Measurements from ENCODE around the gene TECPR2. TPM values are rescaled to one million over a fixed set of nuclear protein-coding genes. Genes with fewer than 3 reads are reported as not detected.

TECPR2 gene
- total RNA-seq, 2 experiments from 2014 or later = 5.6 to 6.9 TPM

DNA sequence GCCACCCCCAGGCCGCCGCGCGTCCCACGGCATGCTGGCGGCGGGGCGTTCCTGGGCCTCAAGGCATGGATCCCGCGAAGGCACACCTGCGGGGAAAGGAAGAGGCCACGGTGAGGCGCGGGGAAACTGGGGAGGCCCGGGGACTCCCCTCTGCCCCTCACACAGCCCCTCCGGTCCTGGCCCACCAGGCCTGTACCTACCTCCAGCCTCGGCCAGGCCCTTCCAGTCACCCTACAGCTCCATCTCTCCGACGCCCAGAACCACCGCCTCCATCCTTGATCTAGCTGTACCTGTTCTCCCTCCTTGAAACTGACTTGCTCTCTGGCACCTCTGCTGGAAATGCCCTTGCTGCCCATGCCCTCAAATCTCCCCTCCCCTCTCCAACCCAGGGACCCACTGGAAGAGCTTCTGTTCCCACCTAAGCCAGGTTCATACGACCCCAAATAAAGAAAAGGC lies 145.1 kb downstream of the TECPR2 start:
- intact Hi-C loops (cut with DNase I, micrococcal nuclease) = loop anchor here in 1 of 2 experiments (2.0 to 5.0 kb wide), 2 partner anchors 369 to 546 kb away; partner anchors contain the start of genes DYNC1H1 and WDR20
- ChIA-PET POLR2A (interaction anchor here (0.9 to 1.1 kb wide), 2 partner anchors 17 to 143 kb away, joined by 3 to 4 read pairs; no protein-coding TSS in a partner anchor), CTCF (interaction anchor here (0.8 to 1.3 kb wide), 3 partner anchors 8 to 203 kb away, joined by 3 to 9 read pairs (median 4); partner anchors contain the start of gene MOK)
- H3K4me3 Mint-ChIP-seq = peak overlapping the region; percentile 63
- peaks cover 16% of the 10 kb centered on the region for H3K4me1 Mint-ChIP-seq
- ATAC-seq = no peak
- H3K36me3 Mint-ChIP-seq (ENCODE audit: low read depth) = peaks cover 3% of the 10 kb centered on the region
- H3K27ac Mint-ChIP-seq = no peak overlapping the region
- no peaks in the 10 kb centered on the region for H3K27me3 Mint-ChIP-seq
- no peak for DNase-seq
- H3K9me3 Mint-ChIP-seq (ENCODE audit: low read depth) = no peaks in the 10 kb centered on the region

DNA sequence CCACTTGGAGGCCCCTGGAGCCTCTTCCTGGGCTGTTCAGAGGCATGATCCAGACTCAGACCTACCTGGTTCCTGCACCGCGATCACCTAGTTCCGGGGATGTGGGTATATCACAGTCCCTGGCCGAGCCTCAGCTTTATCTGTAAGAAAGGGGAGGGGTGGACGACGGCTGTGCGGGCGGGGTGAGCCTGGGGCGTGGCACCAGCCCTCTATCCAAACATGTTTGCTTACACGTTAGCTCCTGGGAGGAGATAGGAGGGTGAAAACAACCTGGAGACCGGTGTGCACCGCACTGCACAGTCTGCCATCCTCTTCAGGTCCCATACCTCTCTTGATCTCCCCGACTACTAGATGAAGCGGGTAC lies 145.7 kb downstream of the TECPR2 start:
- Mint-ChIP-seq H3K9me3 (ENCODE audit: low read depth) (no peaks in the 10 kb centered on the region), H3K4me3 (peak overlapping the region; percentile 63), H3K36me3 (ENCODE audit: low read depth) (peaks cover 3% of the 10 kb centered on the region), H3K27me3 (no peaks in the 10 kb centered on the region), H3K4me1 (peaks cover 16% of the 10 kb centered on the region), H3K27ac (no peak overlapping the region)
- DNase-seq (no peak), ATAC-seq (no peak)
- ChIA-PET CTCF (interaction anchor here (0.8 to 1.3 kb wide), 2 partner anchors 8 to 16 kb away, joined by 4 to 9 read pairs; no protein-coding TSS in a partner anchor), POLR2A (interaction anchor here (0.9 to 1.1 kb wide), 2 partner anchors 16 to 144 kb away, joined by 3 to 4 read pairs; no protein-coding TSS in a partner anchor)
- intact Hi-C loops (cut with DNase I, micrococcal nuclease) = loop anchor here in 1 of 2 experiments (2.0 to 5.0 kb wide), 2 partner anchors 370 to 546 kb away; partner anchors contain the start of genes DYNC1H1 and WDR20

GRCh38 chr14:102508774-102509745 lies 146.3 kb downstream of the TECPR2 start:
- ATAC-seq (no peak), DNase-seq (peak; percentile 53)
- H3K36me3 Mint-ChIP-seq (ENCODE audit: low read depth) = peaks cover 3% of the 10 kb centered on the region
- no peak overlapping the region for H3K27ac Mint-ChIP-seq
- POLR2A ChIA-PET = interaction anchor here (1.1 kb wide), 1 partner anchor 16 kb away, joined by 4 read pairs; no protein-coding TSS in a partner anchor
- no peaks in the 10 kb centered on the region for H3K27me3 Mint-ChIP-seq
- intact Hi-C loops (cut with DNase I, micrococcal nuclease) = loop anchor here in 1 of 2 experiments (1.0 to 5.0 kb wide), 5 partner anchors 370 to 825 kb away; partner anchors contain the start of genes DYNC1H1, EIF5, HSP90AA1 and WDR20
- peak overlapping the region; percentile 63 for H3K4me3 Mint-ChIP-seq
- H3K4me1 Mint-ChIP-seq = peaks cover 16% of the 10 kb centered on the region
- no peaks in the 10 kb centered on the region for H3K9me3 Mint-ChIP-seq (ENCODE audit: low read depth)
- CTCF ChIA-PET = interaction anchor here (0.7 to 1.7 kb wide), 7 partner anchors 9 to 549 kb away, joined by 3 to 9 read pairs (median 3); no protein-coding TSS in a partner anchor

- Mint-ChIP-seq H3K27ac (peak within 1 kb of the TSS; percentile 51), H3K36me3 (ENCODE audit: low read depth) (peaks cover 3% of the 10 kb centered on the region), H3K4me3 (peak within 1 kb of the TSS; percentile 75), H3K27me3 (peaks cover 2% of the 10 kb centered on the region), H3K4me1 (peaks cover 16% of the 10 kb centered on the region), H3K9me3 (ENCODE audit: low read depth) (no peaks in the 10 kb centered on the region)
- intact Hi-C loops (cut with DNase I, micrococcal nuclease) = loop anchor here (1.0 to 10.0 kb wide), 10 partner anchors 14 to 824 kb away; partner anchors contain the start of genes DYNC1H1 (in 2 of the 2), CINP (in 1 of the 2), EIF5 (in 1 of the 2) and HSP90AA1 (in 1 of the 2)
- ATAC-seq (peak; percentile 89), DNase-seq (peak; percentile 95)
- CTCF ChIA-PET = interaction anchor here (0.7 to 1.7 kb wide), 5 partner anchors 15 to 550 kb away, joined by 3 to 6 read pairs (median 3); no protein-coding TSS in a partner anchor
- POLR2A ChIA-PET = no interaction called here
These were observed 147.2 kb downstream of the TECPR2 start, which contains the start of gene ANKRD9 for GRCh38 chr14:102509746-102510615. Gene ANKRD9, minus strand, starts transcription at chr14:102509776. Its CDS starts 1,887 bp downstream, at chr14:102507889.

DNA sequence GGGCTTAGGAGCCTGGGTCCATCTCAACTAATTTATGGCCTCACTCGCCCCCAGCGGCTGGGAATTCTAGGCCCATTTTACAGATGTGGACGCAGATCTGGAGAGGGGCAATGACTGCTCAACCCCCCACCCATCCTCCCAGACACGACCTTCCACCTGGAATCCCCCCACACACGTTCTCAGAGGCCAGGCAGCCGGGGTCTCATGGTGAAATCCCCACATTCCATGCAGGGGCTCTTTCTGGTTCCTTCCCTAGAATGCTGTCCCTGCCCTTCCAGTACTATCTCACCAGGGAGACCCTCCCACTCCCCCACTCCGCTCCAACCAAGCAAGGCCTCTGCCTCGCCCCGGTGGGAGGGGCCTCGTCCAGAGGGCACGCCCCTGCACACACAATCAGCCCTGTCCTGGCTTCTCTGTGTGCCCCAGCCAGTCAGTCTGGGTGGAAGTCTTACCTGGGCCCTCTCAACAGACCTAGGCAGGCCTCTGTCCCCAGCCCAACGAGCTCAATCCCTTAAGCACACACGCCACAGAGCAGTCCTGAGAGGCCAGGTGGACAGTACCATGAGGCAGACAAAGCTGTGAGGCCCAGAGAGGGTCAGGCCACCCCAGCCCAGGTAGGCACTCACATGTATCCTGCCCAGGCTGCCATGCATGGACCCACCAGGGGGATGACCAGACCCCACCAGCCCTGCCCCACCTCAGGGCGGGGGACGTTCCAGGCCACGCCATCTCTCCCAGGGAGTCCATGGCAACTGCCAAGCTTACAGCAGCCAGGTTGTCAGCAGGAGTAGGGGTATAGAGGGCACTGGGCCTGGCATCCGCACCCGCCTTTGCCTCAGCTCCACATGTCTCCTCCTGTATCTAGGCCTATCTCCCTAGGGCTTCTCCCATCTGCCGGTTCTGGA lies 148.1 kb downstream of the TECPR2 start:
- CTCF ChIA-PET = interaction anchor here (1.7 kb wide), 1 partner anchor 193 kb away, joined by 6 read pairs; no protein-coding TSS in a partner anchor
- H3K4me1 Mint-ChIP-seq = peaks cover 16% of the 10 kb centered on the region
- DNase-seq = peak; percentile 55

DNA sequence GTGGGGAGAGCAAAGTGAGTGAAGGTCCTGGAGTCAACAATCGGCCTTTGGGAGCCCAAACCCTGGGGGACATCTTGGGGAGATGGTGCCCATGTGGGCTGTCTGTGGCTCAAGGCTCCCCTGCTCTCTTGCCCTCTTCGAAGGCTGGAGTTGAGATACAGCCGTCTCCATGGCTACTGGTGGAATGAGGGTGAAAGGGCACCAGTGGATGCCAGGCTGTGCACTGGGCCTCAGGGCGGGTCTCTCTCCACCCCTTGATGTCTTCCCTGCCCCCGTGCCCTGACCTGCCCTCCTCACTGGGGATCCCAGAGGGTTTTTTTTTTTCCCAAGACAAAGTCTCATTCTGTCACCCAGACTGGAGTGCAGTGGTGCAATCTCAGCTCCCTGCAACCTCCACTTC lies 148.8 kb downstream of the TECPR2 start:
- DNase-seq = no peak
- ChIA-PET CTCF (no interaction called here), POLR2A (no interaction called here)
- Mint-ChIP-seq H3K9me3 (ENCODE audit: low read depth) (no peaks in the 10 kb centered on the region), H3K27me3 (peaks cover 5% of the 10 kb centered on the region), H3K36me3 (ENCODE audit: low read depth) (peaks cover 3% of the 10 kb centered on the region), H3K27ac (no peak overlapping the region), H3K4me3 (no peak overlapping the region), H3K4me1 (peaks cover 19% of the 10 kb centered on the region)
- intact Hi-C loops (cut with DNase I, micrococcal nuclease) = loop anchor here in 1 of 2 experiments (10.0 kb wide), 1 partner anchor 547 kb away; the partner anchor contains the start of gene DYNC1H1
- ATAC-seq = no peak

More for the DNA sequence above, 148.1 kb downstream of the TECPR2 start:
- no peak overlapping the region for H3K27ac Mint-ChIP-seq
- peaks cover 3% of the 10 kb centered on the region for H3K36me3 Mint-ChIP-seq (ENCODE audit: low read depth)
- POLR2A ChIA-PET = no interaction called here
- intact Hi-C loops (cut with DNase I, micrococcal nuclease) = loop anchor here (1.0 to 10.0 kb wide), 5 partner anchors 13 to 546 kb away; partner anchors contain the start of genes CINP (in 1 of the 2), DYNC1H1 (in 1 of the 2), RCOR1 (in 1 of the 2) and TECPR2 (in 1 of the 2)
- H3K9me3 Mint-ChIP-seq (ENCODE audit: low read depth) = no peaks in the 10 kb centered on the region
- ATAC-seq = no peak
- H3K27me3 Mint-ChIP-seq = peaks cover 2% of the 10 kb centered on the region
- peak overlapping the region; percentile 75 for H3K4me3 Mint-ChIP-seq

GRCh38 chr14:102512793-102513300 lies 150.1 kb downstream of the TECPR2 start:
- no peak overlapping the region for H3K4me3 Mint-ChIP-seq
- no peak for ATAC-seq
- H3K27me3 Mint-ChIP-seq = peaks cover 5% of the 10 kb centered on the region
- H3K9me3 Mint-ChIP-seq (ENCODE audit: low read depth) = no peaks in the 10 kb centered on the region
- intact Hi-C loops (cut with DNase I, micrococcal nuclease) = loop anchor here in 1 of 2 experiments (10.0 kb wide), 1 partner anchor 548 kb away; the partner anchor contains the start of gene DYNC1H1
- H3K27ac Mint-ChIP-seq = no peak overlapping the region
- no peak for DNase-seq
- H3K4me1 Mint-ChIP-seq = peaks cover 19% of the 10 kb centered on the region
- ChIA-PET CTCF (interaction anchor here (1.0 kb wide), 1 partner anchor 74 kb away, joined by 3 read pairs; no protein-coding TSS in a partner anchor), POLR2A (no interaction called here)
- peaks cover 3% of the 10 kb centered on the region for H3K36me3 Mint-ChIP-seq (ENCODE audit: low read depth)

- intact Hi-C loops (cut with DNase I, micrococcal nuclease) = loop anchor here in 1 of 2 experiments (10.0 kb wide), 1 partner anchor 549 kb away; the partner anchor contains the start of gene DYNC1H1
- Mint-ChIP-seq H3K27me3 (peaks cover 8% of the 10 kb centered on the region), H3K9me3 (ENCODE audit: low read depth) (no peaks in the 10 kb centered on the region), H3K4me1 (peaks cover 13% of the 10 kb centered on the region), H3K36me3 (ENCODE audit: low read depth) (no peaks in the 10 kb centered on the region), H3K27ac (no peak overlapping the region), H3K4me3 (no peak overlapping the region)
- ChIA-PET CTCF (interaction anchor here (0.5 to 2.7 kb wide), 6 partner anchors 9 to 1672 kb away, joined by 3 to 17 read pairs (median 3); no protein-coding TSS in a partner anchor), POLR2A (no interaction called here)
- ATAC-seq (no peak), DNase-seq (no peak)
These were observed 151.4 kb downstream of the TECPR2 start for GRCh38 chr14:102513899-102514772.
